ENCODE measurements around the gene PLXNA2.

Gene PLXNA2

DNA sequence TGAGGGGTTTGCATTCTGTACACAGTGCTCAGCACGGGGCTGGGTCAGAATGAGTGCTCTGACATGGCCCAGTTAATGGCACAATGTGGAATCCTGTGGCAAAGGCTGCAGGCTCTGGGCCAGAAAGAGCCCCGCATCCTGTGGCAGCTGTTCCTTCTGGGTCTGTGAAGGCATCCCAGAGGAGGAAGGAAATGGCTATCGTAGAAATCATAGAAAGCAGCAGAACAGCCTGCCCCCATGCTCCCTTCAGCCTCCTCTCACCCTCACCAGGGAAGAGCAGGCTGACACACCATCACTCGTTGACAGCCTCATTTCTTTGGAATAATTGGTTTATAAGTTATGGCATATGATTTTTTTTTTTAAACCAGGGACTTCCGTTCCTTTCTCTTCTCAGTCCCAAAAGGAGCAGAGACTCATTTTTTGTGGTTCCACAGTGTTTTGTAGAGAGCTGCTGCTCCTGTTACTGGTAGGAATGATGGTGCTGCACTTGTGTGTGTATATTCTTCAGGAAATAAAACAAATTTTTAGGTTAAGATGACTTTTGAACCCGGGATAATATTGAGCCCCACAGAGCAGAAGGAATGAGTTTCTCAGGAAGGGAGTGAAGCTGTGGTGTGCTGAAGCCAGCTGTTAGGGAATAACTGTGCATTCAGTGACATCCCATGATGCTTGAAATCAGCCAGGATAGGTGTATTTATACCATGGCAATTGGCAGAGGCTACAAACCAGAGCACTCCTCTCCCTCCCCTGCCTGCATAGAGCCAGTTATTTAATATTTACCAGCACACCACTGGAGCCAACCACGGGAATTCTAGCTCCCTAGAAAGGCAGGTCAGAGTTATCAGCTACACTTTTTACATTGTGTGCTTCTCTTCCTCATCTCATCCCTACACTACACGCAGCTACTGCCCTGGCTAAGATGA is 32.0 kb downstream of the PLXNA2 start:
- TF ChIP-seq, protein P1, sequence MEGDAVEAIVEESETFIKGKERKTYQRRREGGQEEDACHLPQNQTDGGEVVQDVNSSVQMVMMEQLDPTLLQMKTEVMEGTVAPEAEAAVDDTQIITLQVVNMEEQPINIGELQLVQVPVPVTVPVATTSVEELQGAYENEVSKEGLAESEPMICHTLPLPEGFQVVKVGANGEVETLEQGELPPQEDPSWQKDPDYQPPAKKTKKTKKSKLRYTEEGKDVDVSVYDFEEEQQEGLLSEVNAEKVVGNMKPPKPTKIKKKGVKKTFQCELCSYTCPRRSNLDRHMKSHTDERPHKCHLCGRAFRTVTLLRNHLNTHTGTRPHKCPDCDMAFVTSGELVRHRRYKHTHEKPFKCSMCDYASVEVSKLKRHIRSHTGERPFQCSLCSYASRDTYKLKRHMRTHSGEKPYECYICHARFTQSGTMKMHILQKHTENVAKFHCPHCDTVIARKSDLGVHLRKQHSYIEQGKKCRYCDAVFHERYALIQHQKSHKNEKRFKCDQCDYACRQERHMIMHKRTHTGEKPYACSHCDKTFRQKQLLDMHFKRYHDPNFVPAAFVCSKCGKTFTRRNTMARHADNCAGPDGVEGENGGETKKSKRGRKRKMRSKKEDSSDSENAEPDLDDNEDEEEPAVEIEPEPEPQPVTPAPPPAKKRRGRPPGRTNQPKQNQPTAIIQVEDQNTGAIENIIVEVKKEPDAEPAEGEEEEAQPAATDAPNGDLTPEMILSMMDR (IDR thresholded peaks at IDR 0.05; ENCODE audit: low read length, missing control alignments), result no peak
- DNase-seq (ENCODE audit: low read depth), result no peak
- no peak overlapping the region for H3K4me3 ChIP-seq (replicated peaks; ENCODE audit: low read depth, low read length)

DNA sequence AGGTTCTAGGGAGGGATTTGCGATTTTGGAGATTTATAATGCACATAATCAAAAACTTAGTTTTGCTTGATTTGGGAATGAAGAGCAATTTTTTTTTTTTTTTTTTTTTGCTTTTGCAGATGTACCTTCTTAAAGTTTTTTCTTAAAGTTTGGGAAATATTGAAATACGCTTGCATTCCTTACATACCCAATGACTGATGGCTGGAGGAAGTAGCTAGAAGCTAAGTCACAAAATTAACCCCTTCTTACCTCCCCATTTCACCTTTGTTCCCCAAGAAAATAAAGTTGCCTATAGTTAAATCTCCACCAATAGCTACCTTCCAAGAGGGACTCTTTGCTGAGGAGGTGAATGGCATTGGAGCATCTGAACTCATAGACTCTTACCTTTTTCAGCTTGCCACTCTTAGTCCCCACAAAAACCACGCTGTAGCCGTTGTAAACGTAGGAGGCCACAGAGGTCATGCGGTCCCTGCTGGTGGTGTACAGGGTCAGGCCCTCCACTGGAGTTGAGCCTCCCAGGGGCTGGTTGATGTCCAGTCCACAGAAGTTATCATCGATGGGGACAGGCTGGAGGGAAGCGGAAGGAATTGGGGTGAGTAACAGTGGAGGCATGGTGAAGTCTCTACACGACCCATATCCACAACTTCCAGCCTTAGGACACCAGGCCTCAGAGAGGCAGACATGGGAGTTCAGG is 34.1 kb downstream of the PLXNA2 start:
- DNase-seq (ENCODE audit: low read depth), result no peak
- H3K4me3 ChIP-seq (replicated peaks; ENCODE audit: low read depth, low read length), result no peak overlapping the region
- TF ChIP-seq, protein P1 (IDR thresholded peaks at IDR 0.05; ENCODE audit: low read length, missing control alignments), result no peak

DNA sequence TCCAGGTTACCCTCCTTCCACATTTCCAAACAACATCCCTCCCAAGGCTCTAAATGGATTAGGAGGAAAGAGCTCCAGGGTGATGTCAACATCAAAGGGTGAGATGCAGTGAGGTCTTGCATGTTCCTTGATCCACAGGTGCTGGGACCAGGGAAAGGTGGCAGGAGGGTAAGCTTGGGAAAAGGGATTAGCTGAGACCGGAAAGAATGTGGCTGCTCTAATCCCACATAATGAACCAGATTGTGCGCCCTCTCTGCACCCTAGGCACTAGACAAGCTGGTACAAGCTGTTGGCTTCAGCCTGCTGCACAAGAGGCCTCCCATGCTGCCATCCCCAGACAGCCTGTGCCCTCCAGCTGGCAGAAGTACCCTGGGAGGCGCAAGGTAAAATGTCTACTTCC is 34.9 kb downstream of the PLXNA2 start:
- TF ChIP-seq, protein P1 (IDR thresholded peaks at IDR 0.05; ENCODE audit: low read length, missing control alignments), result no peak
- H3K4me3 ChIP-seq (replicated peaks; ENCODE audit: low read depth, low read length), result no peak overlapping the region
- no peak for DNase-seq (ENCODE audit: low read depth)

DNA sequence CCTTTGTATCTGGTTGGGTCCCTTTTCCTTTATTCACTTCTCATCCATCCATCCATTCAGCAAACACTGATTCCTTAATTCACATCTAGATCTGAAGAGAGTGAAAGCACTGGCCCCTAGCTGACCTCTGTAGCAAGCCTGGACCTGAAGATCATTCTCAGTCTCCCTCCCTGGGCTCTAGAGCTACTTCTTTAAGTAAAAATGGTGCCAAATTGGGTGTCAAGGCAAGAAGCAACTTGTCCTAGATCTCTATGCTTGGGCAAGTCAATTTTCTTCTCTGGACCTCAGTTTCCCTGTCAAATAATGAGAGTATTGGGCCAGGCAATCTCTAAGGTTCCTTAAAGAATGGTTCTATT is 36.1 kb downstream of the PLXNA2 start:
- H3K4me3 ChIP-seq (replicated peaks; ENCODE audit: low read depth, low read length), result no peak overlapping the region
- TF ChIP-seq, protein P1 (IDR thresholded peaks at IDR 0.05; ENCODE audit: low read length, missing control alignments), result no peak
- no peak for DNase-seq (ENCODE audit: low read depth)

DNA sequence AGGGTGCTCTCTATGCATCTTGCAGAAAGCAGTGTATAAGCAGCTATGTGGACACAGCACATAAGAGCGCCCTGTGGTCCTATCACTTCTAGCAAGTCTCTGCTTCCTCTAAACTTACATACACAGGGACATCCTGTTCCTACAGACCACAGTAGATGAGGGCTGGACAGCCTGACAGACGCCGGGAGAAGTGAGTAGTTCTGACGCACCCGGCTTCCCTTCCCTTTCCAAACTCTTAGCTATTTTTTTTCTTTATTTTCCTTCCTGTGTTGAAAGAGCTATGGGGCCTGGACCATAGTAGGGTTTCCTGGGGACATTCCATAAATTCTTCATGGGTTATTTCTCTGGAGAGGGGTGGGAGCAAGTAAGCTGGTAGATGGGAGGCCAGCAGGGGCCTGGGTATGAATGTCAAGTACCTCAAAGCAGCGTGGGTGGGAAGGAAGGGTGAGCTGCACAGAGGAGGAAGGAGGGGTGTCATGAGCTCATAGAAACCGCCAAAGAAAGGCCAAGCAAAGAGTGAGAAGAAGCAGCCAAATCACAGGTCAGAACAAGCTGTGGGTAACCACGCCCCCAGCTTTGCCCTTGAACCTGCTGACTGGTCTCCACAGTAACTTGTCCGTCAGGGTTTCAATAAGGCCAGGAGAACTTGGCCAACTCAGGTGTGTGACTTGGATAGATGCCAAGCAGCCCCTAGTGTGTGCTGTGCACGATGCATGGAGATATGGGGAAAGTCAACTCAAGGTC is 36.6 kb downstream of the PLXNA2 start:
- TF ChIP-seq, protein P1 (IDR thresholded peaks at IDR 0.05; ENCODE audit: low read length, missing control alignments), result no peak
- peak; percentile 99 for DNase-seq (ENCODE audit: low read depth)
- H3K4me3 ChIP-seq (replicated peaks; ENCODE audit: low read depth, low read length), result no peak overlapping the region

DNA sequence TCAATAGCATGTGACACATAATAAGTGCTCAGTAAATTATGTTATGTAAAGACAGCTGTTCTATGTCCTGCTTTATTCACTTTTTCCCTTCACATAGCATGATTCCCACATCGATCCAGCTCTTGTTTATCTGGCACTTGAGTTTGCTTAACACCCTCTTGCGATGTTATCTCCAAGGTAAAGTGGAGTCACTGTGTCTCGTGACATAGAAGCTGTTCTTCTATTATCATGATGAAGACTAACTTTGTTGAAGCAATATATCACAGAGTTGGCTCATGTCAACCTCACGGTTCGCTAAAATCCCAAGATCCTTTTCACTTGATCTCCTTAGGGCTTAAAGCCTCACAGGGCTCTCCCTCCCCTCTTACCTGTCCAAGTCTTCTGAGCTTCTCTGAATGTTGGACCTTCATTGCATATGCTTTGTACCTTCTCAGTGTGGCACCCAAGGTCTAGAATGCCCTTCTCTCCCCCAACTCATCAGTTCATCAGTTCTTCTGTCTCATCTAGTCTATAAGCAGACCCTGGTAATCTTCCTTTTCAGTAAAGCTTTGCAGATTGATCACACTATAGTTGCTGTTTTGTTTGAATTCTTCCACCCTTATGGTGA is 38.0 kb downstream of the PLXNA2 start:
- H3K4me3 ChIP-seq (replicated peaks; ENCODE audit: low read depth, low read length), result no peak overlapping the region
- TF ChIP-seq, protein P1 (IDR thresholded peaks at IDR 0.05; ENCODE audit: low read length, missing control alignments), result no peak
- no peak for DNase-seq (ENCODE audit: low read depth)
